GM19043 (cell line): Measurements from ENCODE around the gene GPR21.

Source experiments
- ATAC-seq: cut with Tn5 transposase; IDR thresholded peaks from one replicate; pipeline ENCODE4 v1.9.1; 2021; ENCODE audit warnings: low read depth; ENCODE audit not compliant: unreplicated experiment

The GPR21 gene

DNA sequence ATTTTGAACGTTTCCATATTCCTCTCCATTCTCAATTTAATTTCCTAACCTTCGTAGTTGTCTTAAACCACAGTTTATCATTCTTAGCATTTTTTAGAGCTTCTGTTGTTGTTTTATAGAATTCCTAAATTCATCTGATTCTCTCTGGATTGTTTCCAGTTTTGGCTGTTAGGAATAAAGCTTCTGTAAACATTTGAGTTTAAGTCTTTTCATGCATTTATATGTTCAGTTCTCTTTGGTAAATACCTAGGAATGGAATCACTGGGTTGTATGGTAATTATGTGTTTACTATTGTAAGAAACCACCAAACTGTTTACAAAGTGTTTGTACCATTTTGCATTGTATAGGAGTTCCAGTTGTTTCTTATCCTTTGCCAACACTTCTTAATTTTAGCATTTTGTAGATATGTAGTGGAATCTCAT lies 29.7 kb downstream of the GPR21 start:
- ATAC-seq: no peak

DNA sequence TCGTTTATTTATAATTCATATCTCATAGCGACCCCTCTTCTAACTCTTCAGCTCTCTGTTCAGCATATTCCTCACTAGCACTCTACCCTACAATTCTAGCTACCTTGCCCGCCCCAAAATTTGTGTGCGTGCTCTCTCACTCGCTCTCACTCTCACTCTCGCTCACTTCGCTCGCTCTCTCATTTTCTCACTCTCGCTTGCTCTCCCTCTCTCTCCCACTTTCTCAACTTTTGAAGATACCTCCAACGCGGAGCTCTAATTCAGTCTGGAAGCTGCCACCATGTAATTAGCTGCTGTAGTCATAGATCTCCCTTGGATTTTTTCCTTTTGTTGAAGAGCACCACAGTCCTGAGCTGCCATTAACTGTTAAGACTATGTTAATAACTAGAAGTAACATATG lies 30.4 kb downstream of the GPR21 start:
- ATAC-seq: no peak

DNA sequence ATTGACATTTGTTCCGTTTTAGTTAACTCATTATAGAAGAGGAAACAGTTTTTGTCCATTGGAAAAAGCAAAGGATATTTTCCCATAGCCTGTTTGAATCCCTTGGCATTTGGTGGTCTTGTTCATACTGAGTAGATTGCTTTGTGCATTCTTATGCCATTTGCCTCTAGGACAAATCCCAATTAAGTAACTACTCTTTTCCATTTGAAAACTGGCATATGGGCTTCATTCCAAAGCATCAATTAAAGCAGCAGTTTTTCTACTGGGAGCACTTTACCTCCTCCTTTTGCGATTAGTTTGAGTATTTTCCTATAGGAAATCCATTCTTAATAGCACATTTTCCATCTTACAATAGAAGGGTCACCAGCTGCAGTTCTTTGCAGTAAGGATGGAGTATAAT lies 31.2 kb downstream of the GPR21 start:
- no peak for ATAC-seq

DNA sequence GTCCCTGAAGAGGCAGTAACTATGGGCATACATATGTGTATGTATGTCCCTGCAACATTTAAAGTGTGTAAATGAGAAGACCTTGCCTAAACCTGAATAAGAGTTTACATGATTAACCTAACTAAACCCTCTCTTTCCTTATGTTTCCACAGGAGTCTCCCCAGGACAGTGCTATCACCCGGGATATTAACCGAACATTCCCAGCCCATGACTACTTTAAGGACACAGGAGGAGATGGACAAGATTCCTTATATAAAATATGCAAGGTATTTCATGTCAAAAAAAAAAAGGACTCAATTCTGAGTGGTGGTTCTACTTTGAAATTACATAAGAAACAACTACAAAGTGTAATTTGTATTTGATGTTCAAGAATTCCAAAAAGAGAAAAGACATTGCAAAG lies 31.7 kb downstream of the GPR21 start:
- ATAC-seq: no peak

DNA sequence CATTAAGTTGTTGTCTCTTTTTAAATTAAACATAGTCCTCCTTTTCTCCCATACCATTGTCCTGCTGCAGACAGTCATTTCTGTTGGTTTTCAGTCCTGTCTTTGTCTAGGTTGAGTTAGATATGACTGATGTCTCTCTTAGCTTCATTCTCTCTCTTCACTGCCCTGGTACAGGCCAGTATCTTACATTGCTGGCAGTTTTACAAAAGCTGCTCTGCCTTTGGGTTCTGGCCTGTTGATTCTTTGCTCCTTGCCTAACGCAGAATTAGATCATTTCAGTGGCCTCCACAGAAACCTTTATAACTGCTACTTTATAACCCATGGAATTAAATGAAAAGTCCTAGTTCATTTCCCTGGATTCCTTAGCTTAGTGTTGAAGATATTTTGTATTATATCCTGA lies 33.7 kb downstream of the GPR21 start:
- ATAC-seq: no peak

DNA sequence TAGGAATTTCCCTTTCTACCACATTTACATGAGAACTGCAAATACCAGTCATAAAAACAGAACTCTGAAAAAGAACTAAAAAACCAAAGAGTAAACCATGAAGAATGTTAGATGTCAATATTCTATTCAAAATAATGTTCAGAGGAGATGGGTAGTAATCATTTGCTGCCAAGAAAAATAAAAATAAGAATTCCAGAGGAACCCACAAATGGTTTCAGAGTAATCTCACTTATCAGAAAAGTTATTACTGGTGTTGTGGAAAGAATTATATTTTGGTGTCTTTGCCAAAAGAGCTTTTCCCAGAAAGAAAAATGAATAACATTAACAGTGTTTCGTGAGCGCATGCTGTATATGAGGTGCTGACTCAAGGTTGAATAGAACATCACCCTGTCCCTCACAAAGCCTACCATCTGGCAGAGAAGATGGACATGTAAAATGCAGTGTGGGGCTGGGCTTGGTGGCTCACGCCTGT lies 35.6 kb downstream of the GPR21 start:
- ATAC-seq: no peak

DNA sequence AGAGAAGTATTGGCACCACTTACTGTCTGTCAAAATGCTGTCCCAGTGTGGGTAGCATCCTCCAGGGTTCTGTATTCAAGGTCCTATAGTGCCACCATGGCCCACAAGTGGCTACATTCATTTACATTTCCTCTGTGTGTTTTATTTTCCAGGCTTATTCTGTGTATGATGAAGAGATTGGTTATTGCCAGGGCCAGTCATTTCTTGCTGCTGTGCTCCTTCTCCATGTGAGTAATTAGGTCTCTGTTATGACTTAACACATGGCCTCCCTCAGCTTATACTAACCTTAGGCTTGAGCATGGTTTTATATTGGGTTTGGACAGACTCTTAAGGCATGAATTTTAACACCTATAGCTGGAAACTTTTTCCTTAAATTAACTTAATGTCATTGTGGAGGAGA lies 36.7 kb downstream of the GPR21 start:
- ATAC-seq: no peak

DNA sequence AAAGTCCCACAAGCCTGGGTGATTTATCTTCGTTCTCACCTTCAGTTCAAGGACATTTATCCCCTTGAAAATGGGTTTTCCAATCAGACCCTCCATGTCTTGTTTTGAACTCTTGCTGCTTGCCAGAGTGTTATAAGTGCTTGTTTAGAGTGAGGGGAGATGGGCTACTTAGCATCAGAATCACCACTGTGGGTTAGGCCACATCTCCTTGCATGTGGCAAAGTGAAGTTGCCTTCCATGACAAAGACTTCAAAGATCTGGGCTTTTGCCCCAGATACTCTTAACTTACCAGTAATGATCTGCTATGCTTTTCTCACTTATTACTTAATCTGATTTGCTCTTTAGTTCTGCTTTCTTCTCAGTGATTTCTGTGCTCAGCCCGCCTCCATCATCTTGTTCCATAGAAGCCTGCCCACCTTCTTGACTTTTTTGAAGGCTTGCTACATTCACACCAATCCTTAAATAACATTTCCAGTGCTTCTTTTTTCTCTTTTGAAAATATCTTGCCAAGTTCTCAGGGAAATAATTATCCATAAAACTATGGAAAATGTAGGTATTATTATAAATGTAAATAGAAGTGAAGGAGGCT lies 39.0 kb downstream of the GPR21 start:
- ATAC-seq: no peak

DNA sequence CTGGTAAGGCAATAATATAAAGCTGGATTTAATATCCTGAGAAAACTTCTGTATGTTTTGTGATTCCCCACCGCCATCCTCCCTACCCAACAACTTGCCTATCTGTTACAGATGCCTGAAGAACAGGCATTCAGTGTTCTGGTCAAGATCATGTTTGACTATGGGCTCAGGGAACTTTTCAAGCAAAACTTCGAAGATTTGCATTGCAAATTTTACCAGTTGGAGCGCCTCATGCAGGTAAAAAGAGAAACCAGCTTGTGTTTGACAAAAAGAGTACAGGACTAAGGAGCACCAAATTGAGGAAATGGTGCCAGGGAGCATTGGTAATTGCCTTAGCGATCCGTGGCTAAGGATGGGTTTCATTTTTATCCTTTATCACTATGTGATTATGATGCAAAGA lies 40.0 kb downstream of the GPR21 start:
- ATAC-seq: no peak

DNA sequence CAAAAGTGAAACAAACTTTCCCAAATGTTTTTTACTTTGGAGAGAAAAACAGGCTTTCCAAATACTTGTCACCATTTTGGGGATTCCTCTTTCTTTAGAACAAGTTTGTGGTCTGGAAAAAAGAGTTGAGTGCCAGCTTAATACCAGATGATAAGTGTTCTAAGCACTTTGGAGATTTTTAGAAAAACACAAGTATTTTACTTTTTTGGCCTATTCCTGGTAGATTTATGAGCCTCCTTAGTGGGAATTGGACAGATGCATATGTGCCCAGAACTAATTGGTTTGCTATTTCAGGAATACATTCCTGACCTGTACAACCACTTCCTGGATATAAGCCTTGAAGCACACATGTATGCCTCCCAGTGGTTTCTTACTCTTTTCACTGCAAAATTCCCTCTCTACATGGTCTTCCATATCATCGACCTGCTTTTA lies 40.5 kb downstream of the GPR21 start:
- no peak for ATAC-seq

DNA sequence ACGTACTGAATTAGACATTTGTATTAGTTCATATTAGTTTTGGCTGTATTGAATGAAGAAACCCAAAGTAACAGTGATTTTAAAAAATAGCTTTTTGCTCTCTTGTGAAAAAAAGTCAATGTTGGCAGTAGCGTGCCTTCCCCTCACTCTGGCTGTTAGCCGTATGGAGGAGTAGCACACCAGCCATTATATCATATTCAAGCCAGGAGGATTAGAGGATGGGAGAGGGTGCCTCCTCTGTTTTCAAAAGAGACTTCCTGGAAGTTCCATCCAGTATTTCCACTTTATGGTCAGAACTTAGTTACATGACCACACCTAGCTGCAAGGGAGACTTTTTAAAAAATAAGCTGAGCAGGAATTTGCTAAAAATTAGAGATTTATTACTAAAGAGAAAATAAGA lies 41.2 kb downstream of the GPR21 start:
- no peak for ATAC-seq

DNA sequence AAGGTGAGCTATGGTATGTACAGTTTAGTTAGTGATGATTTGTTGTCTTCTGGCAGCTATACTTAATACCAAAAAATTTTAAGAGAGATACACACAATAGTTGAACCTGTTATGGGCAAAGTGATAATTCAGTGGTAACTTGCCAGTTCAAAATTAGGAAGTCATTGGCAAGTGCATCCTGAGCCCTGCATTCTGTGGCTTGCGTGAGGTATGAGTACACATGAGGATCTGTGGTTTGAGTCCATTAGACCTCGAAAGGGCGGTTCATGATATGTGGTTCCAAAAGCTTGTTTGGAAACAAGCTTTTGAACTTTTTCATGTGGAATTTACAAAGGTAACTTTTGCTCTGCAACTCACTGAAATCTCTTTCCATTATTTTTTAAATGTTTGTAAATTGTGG lies 47.0 kb downstream of the GPR21 start:
- ATAC-seq: no peak

DNA sequence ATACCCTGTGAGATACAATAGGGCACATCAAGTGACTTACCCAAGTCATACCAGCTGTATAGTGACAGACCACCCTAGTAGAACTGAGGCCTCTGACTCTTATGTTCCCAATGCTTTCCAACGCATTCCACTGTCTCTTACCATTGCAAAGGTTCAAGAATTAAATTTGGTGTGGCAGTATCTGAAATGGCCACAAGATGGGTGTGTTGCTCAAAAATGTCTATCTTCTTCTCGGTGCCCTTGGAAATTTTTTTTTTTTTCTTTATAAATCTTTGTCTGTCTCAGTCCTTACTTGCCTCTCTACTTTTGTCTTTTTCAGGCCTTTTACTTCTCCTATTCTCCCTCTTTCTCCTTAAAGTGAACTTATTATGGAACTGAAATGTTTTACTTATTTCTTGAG lies 48.4 kb downstream of the GPR21 start:
- ATAC-seq: no peak

DNA sequence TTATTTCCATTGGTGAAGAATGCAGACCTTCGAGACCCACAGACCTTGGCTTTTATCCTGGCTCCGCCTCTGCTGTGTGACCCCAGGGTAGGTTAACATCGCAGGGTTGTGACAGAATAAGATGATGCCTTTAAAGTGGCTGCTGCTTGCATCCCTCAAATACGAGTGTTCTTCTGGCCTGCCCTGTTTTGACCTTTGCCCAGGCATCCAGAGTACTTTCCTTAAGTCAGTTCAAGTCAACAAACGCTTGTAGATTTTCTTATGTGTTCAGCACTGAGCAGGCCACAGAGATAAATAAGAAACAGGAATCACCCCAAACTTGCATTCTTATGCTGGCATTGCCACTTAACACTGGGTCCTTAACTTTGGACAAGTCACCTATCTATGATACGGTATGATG lies 50.2 kb downstream of the GPR21 start:
- ATAC-seq: no peak

DNA sequence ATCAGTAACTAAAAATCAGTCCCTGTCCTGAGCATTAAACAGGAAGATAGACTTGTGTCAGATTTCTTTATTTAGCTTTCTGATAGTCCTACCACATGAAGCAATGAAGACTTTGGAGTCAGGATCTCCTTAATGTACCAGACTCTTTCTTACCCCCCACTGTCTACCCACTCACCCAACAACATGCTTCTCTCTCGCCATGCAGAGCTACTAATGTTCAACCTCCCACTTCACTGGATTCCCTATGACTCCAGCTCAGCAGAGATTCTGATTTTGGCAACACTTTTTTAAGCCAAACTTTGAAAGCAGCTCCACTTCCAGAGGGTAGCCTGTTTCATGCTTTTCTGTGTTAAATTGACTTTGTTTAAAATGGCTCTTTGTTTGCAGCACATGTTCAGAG lies 50.8 kb downstream of the GPR21 start:
- no peak for ATAC-seq
